Glutamatergic neuron (in vitro differentiated cells): Measurements from ENCODE around the gene LOC128125822.

Experiments used
- DNase-seq: peaks from one replicate; pipeline ENCODE4 v3.0.0; 2022
- H3K27ac Mint-ChIP-seq: one replicate; pipeline ENCODE4 v1.8.0; 2020; ENCODE audit warnings: mild to moderate bottlenecking, mixed read lengths, inconsistent platforms; ENCODE audit not compliant: unreplicated experiment
- H3K27me3 Mint-ChIP-seq: one replicate; pipeline ENCODE4 v1.8.0; 2020; ENCODE audit warnings: mild to moderate bottlenecking, moderate library complexity, mixed read lengths, inconsistent platforms; ENCODE audit not compliant: unreplicated experiment
- H3K36me3 Mint-ChIP-seq: one replicate; pipeline ENCODE4 v1.8.0; 2020; ENCODE audit warnings: mild to moderate bottlenecking, mixed read lengths, inconsistent platforms; ENCODE audit not compliant: unreplicated experiment
- H3K4me1 Mint-ChIP-seq: one replicate; pipeline ENCODE4 v1.8.0; 2020; ENCODE audit warnings: mild to moderate bottlenecking, low read depth, mixed read lengths, inconsistent platforms; ENCODE audit not compliant: unreplicated experiment
- H3K4me3 Mint-ChIP-seq: one replicate; pipeline ENCODE4 v1.8.0; 2020; ENCODE audit warnings: mild to moderate bottlenecking, mixed read lengths, inconsistent platforms; ENCODE audit not compliant: unreplicated experiment
- H3K9me3 Mint-ChIP-seq: one replicate; pipeline ENCODE4 v1.8.0; 2020; ENCODE audit warnings: mild to moderate bottlenecking, moderate library complexity, mixed read lengths, inconsistent platforms; ENCODE audit not compliant: unreplicated experiment
- TF ChIP-seq, protein P1 (sequence below): fragments of 200-600 bp; sonication (generic); IDR thresholded peaks from one replicate; pipeline ENCODE4 v1.5.0; 2021; ENCODE audit not compliant: partially characterized antibody, unreplicated experiment

LOC128125822 gene

DNA sequence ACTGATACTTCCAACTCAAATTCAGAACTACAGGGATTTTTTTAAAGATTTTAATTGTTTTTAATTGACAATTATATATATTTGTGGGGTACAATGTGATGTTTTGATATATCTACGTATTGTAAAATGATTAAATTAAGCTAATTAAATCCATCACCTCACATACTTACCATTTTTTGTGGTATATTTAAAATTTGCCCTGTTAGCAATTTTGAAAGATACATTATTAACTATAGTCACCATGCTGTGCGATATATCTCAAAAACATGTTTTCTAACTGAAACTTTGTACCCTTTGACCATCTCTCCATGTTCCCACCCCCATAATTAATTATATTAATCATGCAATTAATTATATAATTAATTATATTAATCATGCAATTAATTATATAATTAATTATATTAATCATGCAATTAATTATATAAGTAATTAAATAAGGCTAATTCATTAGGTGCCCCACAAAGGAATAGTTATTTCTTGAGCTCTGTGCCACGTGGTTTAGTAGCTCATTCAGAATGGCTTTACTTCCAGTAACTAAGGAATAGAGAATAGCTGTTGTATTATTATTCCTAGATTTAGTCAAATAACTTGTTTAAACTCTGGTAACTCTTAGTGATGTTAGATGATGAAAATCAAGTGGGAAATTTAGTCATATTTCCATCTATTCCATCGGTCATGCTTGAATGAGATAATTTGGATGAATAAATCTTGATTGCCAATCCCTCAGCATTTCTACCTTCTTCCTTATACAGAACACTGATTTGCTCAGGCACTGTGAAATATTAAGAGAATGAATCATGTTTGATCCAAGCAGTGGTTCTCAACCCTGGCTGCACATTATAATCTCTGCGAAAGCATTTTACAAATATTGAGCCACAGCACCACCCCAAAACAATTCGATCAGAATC is 25.1 kb downstream of the LOC128125822 start:
- TF ChIP-seq, protein P1, sequence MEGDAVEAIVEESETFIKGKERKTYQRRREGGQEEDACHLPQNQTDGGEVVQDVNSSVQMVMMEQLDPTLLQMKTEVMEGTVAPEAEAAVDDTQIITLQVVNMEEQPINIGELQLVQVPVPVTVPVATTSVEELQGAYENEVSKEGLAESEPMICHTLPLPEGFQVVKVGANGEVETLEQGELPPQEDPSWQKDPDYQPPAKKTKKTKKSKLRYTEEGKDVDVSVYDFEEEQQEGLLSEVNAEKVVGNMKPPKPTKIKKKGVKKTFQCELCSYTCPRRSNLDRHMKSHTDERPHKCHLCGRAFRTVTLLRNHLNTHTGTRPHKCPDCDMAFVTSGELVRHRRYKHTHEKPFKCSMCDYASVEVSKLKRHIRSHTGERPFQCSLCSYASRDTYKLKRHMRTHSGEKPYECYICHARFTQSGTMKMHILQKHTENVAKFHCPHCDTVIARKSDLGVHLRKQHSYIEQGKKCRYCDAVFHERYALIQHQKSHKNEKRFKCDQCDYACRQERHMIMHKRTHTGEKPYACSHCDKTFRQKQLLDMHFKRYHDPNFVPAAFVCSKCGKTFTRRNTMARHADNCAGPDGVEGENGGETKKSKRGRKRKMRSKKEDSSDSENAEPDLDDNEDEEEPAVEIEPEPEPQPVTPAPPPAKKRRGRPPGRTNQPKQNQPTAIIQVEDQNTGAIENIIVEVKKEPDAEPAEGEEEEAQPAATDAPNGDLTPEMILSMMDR = no peak
- Mint-ChIP-seq H3K27ac (peak overlapping the region; percentile 92), H3K9me3 (peaks cover 9% of the 10 kb centered on the region)

DNA sequence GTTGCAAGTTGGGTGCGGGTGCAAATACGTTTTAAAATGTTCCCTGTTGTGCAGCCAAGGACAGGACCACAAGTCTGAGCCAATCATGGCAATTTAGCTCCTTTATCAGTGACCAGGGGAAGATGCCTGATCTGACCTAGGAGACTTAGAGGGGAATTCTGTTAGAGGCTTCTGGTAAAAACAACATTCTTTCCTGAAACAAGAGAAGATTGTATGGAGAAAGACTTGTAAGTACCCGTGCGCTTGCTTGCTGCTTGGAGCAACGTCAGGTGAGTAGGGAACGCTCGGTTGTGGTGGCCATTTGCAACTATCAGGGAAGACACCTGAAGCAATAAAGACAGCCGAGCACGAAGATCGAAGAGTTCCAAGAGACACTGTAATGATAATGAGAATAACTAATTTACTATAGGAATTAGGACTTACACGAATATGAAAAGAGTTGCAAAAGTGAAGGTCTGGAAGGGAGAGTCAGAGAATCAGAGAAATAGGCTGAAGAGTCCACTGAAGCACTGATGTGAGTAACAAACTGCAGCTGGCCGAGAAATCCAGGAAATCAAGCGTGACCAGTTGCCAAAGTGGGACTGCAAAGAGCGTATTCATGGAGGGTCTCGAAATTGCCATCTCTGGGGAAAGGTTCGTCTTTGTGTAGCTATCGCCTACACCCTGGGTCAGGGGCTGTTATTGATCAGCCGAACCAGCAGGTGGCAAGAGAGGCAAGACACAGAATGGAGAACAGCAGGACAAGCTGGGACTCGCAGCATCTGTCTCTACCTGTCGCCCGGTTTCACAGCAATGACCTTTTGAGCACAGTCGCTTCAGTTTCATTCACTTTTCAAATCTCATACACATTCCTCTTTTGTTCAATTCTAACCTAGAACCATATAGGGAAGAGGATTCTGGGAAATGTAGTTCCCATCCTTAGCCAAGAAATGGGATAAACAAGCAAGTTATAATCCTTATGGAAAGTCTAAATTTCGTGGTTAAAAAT is 26.1 kb downstream of the LOC128125822 start:
- no peaks in the 10 kb centered on the region for H3K36me3 Mint-ChIP-seq

More for the DNA sequence above, 25.1 kb downstream of the LOC128125822 start:
- no peaks in the 10 kb centered on the region for H3K36me3 Mint-ChIP-seq
- H3K4me3 Mint-ChIP-seq = peak overlapping the region; percentile 96
- H3K27me3 Mint-ChIP-seq = peaks cover 1% of the 10 kb centered on the region
- H3K4me1 Mint-ChIP-seq = no peaks in the 10 kb centered on the region
- DNase-seq = no peak

DNA sequence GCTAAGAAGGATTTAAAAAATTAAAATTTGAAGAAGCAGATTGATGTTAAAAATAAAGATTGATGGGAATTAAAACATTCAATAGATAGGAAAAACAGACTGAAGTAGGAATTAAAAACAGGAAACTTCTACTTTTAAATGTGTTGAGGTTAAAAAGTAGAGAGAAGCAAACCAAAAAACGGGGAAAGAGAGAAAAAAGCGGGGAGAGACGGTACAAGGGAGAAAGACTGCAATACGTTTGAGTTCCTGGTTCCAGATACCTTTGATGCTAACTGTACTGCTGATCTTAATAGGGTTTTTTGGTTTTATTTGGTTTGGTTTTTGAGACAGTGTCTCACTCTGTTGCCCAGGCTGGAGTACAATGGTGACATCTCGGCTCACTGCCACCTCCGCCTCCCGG is 27.0 kb downstream of the LOC128125822 start:
- Mint-ChIP-seq H3K9me3 (peaks cover 9% of the 10 kb centered on the region), H3K27me3 (peaks cover 1% of the 10 kb centered on the region), H3K4me3 (peak overlapping the region; percentile 96), H3K27ac (no peak overlapping the region), H3K4me1 (no peaks in the 10 kb centered on the region), H3K36me3 (no peaks in the 10 kb centered on the region)
- no peak for DNase-seq
- TF ChIP-seq, protein P1 = no peak

More for the DNA sequence above, 26.1 kb downstream of the LOC128125822 start:
- TF ChIP-seq, protein P1 = peak; percentile 83
- no peaks in the 10 kb centered on the region for H3K4me1 Mint-ChIP-seq
- peak overlapping the region; percentile 96 for H3K4me3 Mint-ChIP-seq
- H3K27me3 Mint-ChIP-seq = peaks cover 1% of the 10 kb centered on the region
- H3K27ac Mint-ChIP-seq = peak overlapping the region; percentile 92
- peaks cover 9% of the 10 kb centered on the region for H3K9me3 Mint-ChIP-seq
- DNase-seq = peak; percentile 72

DNA sequence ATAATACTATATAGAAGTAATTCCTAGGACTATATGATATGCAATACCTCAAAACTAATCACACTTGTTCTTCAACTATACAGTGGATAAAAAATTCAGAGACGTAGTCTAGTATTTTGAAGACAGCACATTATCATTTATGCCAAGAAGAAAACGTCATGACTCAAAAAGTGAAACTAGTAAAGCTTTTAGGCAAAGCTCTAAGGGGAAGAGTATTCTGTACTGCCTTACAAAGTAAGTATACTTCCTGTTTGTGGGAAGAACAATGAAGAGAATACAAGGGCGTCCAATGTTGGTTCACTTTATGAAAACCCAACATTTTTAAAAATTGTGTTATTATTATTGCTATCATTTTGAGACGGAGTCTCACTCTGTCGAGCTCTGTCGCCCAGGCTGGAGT is 27.9 kb downstream of the LOC128125822 start:
- H3K27me3 Mint-ChIP-seq = peaks cover 1% of the 10 kb centered on the region
- peaks cover 9% of the 10 kb centered on the region for H3K9me3 Mint-ChIP-seq
- H3K4me1 Mint-ChIP-seq = no peaks in the 10 kb centered on the region

More for the DNA sequence above, 27.9 kb downstream of the LOC128125822 start:
- TF ChIP-seq, protein P1 = no peak
- DNase-seq = no peak
- H3K27ac Mint-ChIP-seq = no peak overlapping the region
- H3K4me3 Mint-ChIP-seq = no peak overlapping the region
- H3K36me3 Mint-ChIP-seq = no peaks in the 10 kb centered on the region
